IMR-90 (cell line): ENCODE data around the gene TRPM1. TPM values are rescaled to one million over a fixed set of nuclear protein-coding genes. Genes with fewer than 3 reads are reported as not detected.

Experiments
- ATAC-seq: fragments of 200-7000 bp; cut with Tn5 transposase; 2 replicates; pipeline ENCODE4 v1.9.1; 2020; ENCODE audit warnings: low read depth, mild to moderate bottlenecking, moderate library complexity
- BruUV-seq: library from RNA; stranded (reverse); fragments of 400-500 nt; replicated peaks from 2 replicates; lab custom pipeline; 2021; lab: Mats Ljungman, UMichigan
- CTCF ChIA-PET: fragments of 300-600 bp; formaldehyde crosslinking; extraction: SDS; loops from one replicate; lab custom pipeline; 2021; ENCODE audit warnings: antibody characterized with exemption; lab: Yijun Ruan, JAX
- POLR2A ChIA-PET: fragments of 300-600 bp; sonication (Branson Sonifier 250); formaldehyde crosslinking; loops from one replicate; lab custom pipeline; 2022; ENCODE audit warnings: antibody characterized with exemption; ENCODE audit not compliant: unreplicated experiment; lab: Charles Lee
- DNase-seq: peaks from one replicate; pipeline ENCODE4 v3.0.0; 2013
- H2AFZ ChIP-seq: replicated peaks from 2 replicates; pipeline ENCODE3; 2013; ENCODE audit warnings: low read length, mild to moderate bottlenecking; ENCODE audit not compliant: poor library complexity
- H2AK5ac ChIP-seq: 2 replicates; pipeline ENCODE4 v1.6.1; 2013; ENCODE audit warnings: low read depth, low read length, inconsistent platforms
- H2AK9ac ChIP-seq: replicated peaks from 2 replicates; pipeline ENCODE3; 2013; ENCODE audit warnings: mild to moderate bottlenecking, low read depth, low read length, moderate library complexity; ENCODE audit not compliant: poor library complexity
- H2BK120ac ChIP-seq: 2 replicates; pipeline ENCODE4 v1.6.1; 2013; ENCODE audit warnings: low read depth, low read length, inconsistent platforms
- H2BK15ac ChIP-seq: 3 replicates; pipeline ENCODE4 v1.6.1; 2013; ENCODE audit warnings: low read depth, low read length, inconsistent platforms
- H2BK20ac ChIP-seq: 2 replicates; pipeline ENCODE4 v1.6.1; 2013; ENCODE audit warnings: low read depth, mild to moderate bottlenecking, inconsistent platforms, low read length, moderate library complexity
- H2BK5ac ChIP-seq: 2 replicates; pipeline ENCODE4 v1.6.1; 2013; ENCODE audit warnings: mild to moderate bottlenecking, low read depth, low read length, inconsistent platforms; ENCODE audit not compliant: poor library complexity, severe bottlenecking
- H3K14ac ChIP-seq: replicated peaks from 2 replicates; pipeline ENCODE4 v1.6.1; 2013; ENCODE audit warnings: low read depth, low read length, inconsistent platforms
- H3K18ac ChIP-seq: 2 replicates; pipeline ENCODE4 v1.6.1; 2013; ENCODE audit warnings: low read depth, low read length, control low read depth
- H3K23ac ChIP-seq: 2 replicates; pipeline ENCODE4 v1.6.1; 2013; ENCODE audit warnings: low read depth, low read length, inconsistent platforms
- H3K27ac ChIP-seq: 2 replicates; pipeline ENCODE4 v1.5.1; 2013; ENCODE audit warnings: mild to moderate bottlenecking, control low read depth, low read length; ENCODE audit not compliant: insufficient read depth
- H3K27me3 ChIP-seq: 2 replicates; pipeline ENCODE4 v1.6.1; 2013; ENCODE audit warnings: low read length; ENCODE audit not compliant: control insufficient read depth, insufficient read depth
- H3K36me3 ChIP-seq: 2 replicates; pipeline ENCODE4 v1.6.1; 2013; ENCODE audit warnings: low read length, mixed read lengths; ENCODE audit not compliant: control insufficient read depth, insufficient read depth
- H3K4ac ChIP-seq: 2 replicates; pipeline ENCODE4 v1.6.1; 2013; ENCODE audit warnings: low read depth, low read length, inconsistent platforms
- H3K4me1 ChIP-seq: 2 replicates; pipeline ENCODE4 v1.6.1; 2013; ENCODE audit warnings: low read length, mixed read lengths; ENCODE audit not compliant: control insufficient read depth, insufficient read depth
- H3K4me2 ChIP-seq: 2 replicates; pipeline ENCODE4 v1.6.1; 2013; ENCODE audit warnings: low read depth, mild to moderate bottlenecking, control low read depth, low read length, moderate library complexity
- H3K4me3 ChIP-seq: 2 replicates; pipeline ENCODE4 v1.5.1; 2013; ENCODE audit warnings: low read depth, mild to moderate bottlenecking, control low read depth, low read length, moderate library complexity; ENCODE audit not compliant: insufficient read depth
- H3K56ac ChIP-seq: 2 replicates; pipeline ENCODE4 v1.6.1; 2013; ENCODE audit warnings: low read length, inconsistent platforms; ENCODE audit not compliant: insufficient read depth; ENCODE audit errors: extremely low read depth
- H3K79me1 ChIP-seq, 2 experiments: 2 replicates each; pipeline ENCODE4 v1.6.1; 2013; ENCODE audit warnings: low read length in 2 of 2, inconsistent platforms in 1 of 2, low read depth in 1 of 2
- H3K9ac ChIP-seq: 2 replicates; pipeline ENCODE4 v1.6.1; 2013; ENCODE audit warnings: low read depth, low read length, control low read depth
- H3K9me1 ChIP-seq: 2 replicates; pipeline ENCODE4 v1.6.1; 2013; ENCODE audit warnings: low read length, inconsistent platforms; ENCODE audit not compliant: insufficient read depth
- H3K9me3 ChIP-seq: 2 replicates; pipeline ENCODE4 v1.6.1; 2013; ENCODE audit warnings: low read length; ENCODE audit not compliant: control insufficient read depth, insufficient read depth
- H4K20me1 ChIP-seq: 2 replicates; pipeline ENCODE4 v1.6.1; 2013; ENCODE audit warnings: low read length, inconsistent platforms; ENCODE audit not compliant: insufficient read depth
- H4K5ac ChIP-seq: 2 replicates; pipeline ENCODE4 v1.6.1; 2013; ENCODE audit warnings: mild to moderate bottlenecking, low read depth, low read length, control low read depth
- H4K8ac ChIP-seq, 2 experiments: 2 replicates each; pipeline ENCODE4 v1.6.1; 2013; ENCODE audit warnings: low read depth in 2 of 2, low read length in 2 of 2, control low read depth in 1 of 2, inconsistent platforms in 1 of 2
- H4K91ac ChIP-seq: 2 replicates; pipeline ENCODE4 v1.6.1; 2013; ENCODE audit warnings: low read depth, low read length, inconsistent platforms; ENCODE audit not compliant: insufficient read depth
- BHLHE40 ChIP-seq: fragments of 150-350 bp; IDR thresholded peaks from 2 replicates; pipeline ENCODE4 v1.6.1; 2016; ENCODE audit warnings: mild to moderate bottlenecking, low read depth, low read length
- CEBPB ChIP-seq: IDR thresholded peaks from 2 replicates; pipeline ENCODE4 v1.6.1; 2012; ENCODE audit warnings: low read depth, low read length, improper control_type of control experiment
- WGBS, 2 experiments: methylation state at CpG; one replicate each; pipeline versions ENCODE4 v1.1.5 to v1.1.7; 2013; ENCODE audit warnings: missing lambda C conversion rate in 2 of 2; ENCODE audit not compliant: insufficient read length in 1 of 2; ENCODE audit errors: extremely low coverage in 2 of 2; 5-methylcytosine and 5-hydroxymethylcytosine counted together
- dilution Hi-C: fragments of 300-500 bp; cut with HindIII; formaldehyde crosslinking; loops from one replicate; pipeline ENCODE4 v1.14.3; 2018; ENCODE audit warnings: low sequenced_read_pairs; ENCODE audit not compliant: unreplicated experiment
- in situ Hi-C: fragments of 300-500 bp; cut with MboI; formaldehyde crosslinking; loops from 3 replicates; pipeline ENCODE4 v1.14.3; 2019; ENCODE audit warnings: low sequenced_read_pairs, inconsistent platforms, mixed read lengths
- intact Hi-C: fragments of 100-400 bp; cut with micrococcal nuclease; formaldehyde crosslinking; loops from 2 replicates; pipeline ENCODE4 v1.10.0; 2022
- polyA plus RNA-seq, 3 experiments: library from polyadenylated mRNA; depleted of rRNA; stranded (reverse); fragments of >200 nt; gene quantifications; 2 replicates each; pipeline ENCODE4 v1.2.3, GENCODE V29; 2012; ENCODE audit warnings: low replicate concordance in 1 of 3
- total RNA-seq: library from RNA; depleted of rRNA; stranded (reverse); fragments of >200 nt; gene quantifications from 2 replicates; pipeline ENCODE4 v1.2.3, GENCODE V29; 2012

TRPM1 gene
- total and polyA plus RNA-seq, 2 of the 4 experiments (the other 2 are of a cell fraction): not detected

DNA sequence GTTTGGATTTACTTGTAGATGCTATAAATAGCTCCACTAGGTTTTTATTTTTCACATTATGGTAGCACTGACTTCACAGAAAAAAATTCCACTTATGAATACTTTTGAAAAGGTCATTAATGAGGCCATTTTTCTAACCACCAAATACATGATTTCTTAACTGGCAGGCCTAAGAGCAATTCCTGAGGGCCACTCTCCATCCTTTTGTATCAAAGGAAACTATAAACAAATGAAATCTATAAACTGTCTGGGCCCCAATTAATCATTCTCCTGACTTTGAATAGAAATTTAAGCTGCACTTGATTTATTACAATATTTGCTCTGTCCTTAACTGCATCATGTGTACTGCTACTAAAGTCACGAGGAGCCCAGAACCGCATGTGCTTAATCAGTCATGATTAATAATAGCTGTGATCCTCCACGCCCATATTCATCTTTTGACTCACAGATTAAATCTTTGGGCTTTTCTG lies 85.0 kb downstream of the TRPM1 start:
- no peak overlapping the region for H2AFZ ChIP-seq
- H4K20me1 ChIP-seq: no peaks in the 10 kb centered on the region
- no peak overlapping the region for H4K8ac ChIP-seq
- H2BK120ac ChIP-seq: no peak overlapping the region
- H2AK5ac ChIP-seq: no peak overlapping the region
- TF ChIP-seq CEBPB (no peak), BHLHE40 (peak; percentile 63; the same call in 1 of the 2 replicates)
- no peak overlapping the region for H3K4me2 ChIP-seq
- H4K5ac ChIP-seq: no peak overlapping the region; the same call in 1 of the 2 replicates
- H3K4me1 ChIP-seq: peaks cover 5% of the 10 kb centered on the region; the same call in 1 of the 2 replicates
- intact Hi-C loops (no loop called here), dilution Hi-C loops (no loop called here), in situ Hi-C loops (no loop called here)
- H3K4me3 ChIP-seq: no peak overlapping the region
- H3K23ac ChIP-seq: no peak overlapping the region
- DNase-seq (peak; percentile 83), ATAC-seq (peak; percentile 40; the same call in 1 of the 2 replicates)
- no peak overlapping the region for H2AK9ac ChIP-seq
- H3K79me1 ChIP-seq: no peaks in the 10 kb centered on the region
- H3K27ac ChIP-seq: no peak overlapping the region
- peak overlapping the region; percentile 29; the same call in 1 of the 2 replicates for H4K91ac ChIP-seq
- 0 out of 3 replicates have a peak overlapping the region, but pooled peaks have one; percentile 38 for H2BK15ac ChIP-seq
- H3K9me1 ChIP-seq: no peaks in the 10 kb centered on the region
- H3K27me3 ChIP-seq: no peaks in the 10 kb centered on the region
- no peak overlapping the region for H3K4ac ChIP-seq
- H3K9ac ChIP-seq: no peak overlapping the region
- H3K9me3 ChIP-seq: peaks cover 7% of the 10 kb centered on the region
- ChIA-PET POLR2A (no interaction called here), CTCF (interaction anchor here (0.6 to 0.8 kb wide), 2 partner anchors 11 to 97 kb away, joined by 3 to 6 read pairs; no protein-coding TSS in a partner anchor)
- peak overlapping the region; percentile 54 for H2BK5ac ChIP-seq
- BruUV-seq: no TSS peak
- no peak overlapping the region for H3K56ac ChIP-seq
- 48% methylated on average over 3 of the region's 3 CpGs; no CpG with 5 or more reads in 1 of the 2 experiments for WGBS, 2 experiments
- peak overlapping the region; percentile 56; the same call in 1 of the 2 replicates for H3K14ac ChIP-seq
- H3K18ac ChIP-seq: no peak overlapping the region
- no peaks in the 10 kb centered on the region for H3K36me3 ChIP-seq
- no peak overlapping the region; the same call in 1 of the 2 replicates for H2BK20ac ChIP-seq
